Vagina (tissue), 2 donors: Measurements from ENCODE around the gene ANGPT4.

Experiments
- CTCF ChIP-seq, 3 experiments: fragments of 450-650 bp in 2 of 3; fragments of 200-600 bp in 1 of 3; sonication (generic) in 1 of 3; IDR thresholded peaks; one replicate each; pipeline ENCODE4 v1.5.1; 2017 to 2019; ENCODE audit warnings: antibody characterized with exemption in 3 of 3, mild to moderate bottlenecking in 2 of 3, moderate library complexity in 2 of 3
- POLR2AphosphoS5 ChIP-seq, 2 donors: sonication (generic); formaldehyde crosslinking; IDR thresholded peaks; one replicate each; pipeline ENCODE4 v1.9.0; 2017; ENCODE audit warnings: antibody characterized with exemption in 2 of 2, mild to moderate bottlenecking in 2 of 2, low read depth in 1 of 2; ENCODE audit not compliant: insufficient read depth in 1 of 2

DNA sequence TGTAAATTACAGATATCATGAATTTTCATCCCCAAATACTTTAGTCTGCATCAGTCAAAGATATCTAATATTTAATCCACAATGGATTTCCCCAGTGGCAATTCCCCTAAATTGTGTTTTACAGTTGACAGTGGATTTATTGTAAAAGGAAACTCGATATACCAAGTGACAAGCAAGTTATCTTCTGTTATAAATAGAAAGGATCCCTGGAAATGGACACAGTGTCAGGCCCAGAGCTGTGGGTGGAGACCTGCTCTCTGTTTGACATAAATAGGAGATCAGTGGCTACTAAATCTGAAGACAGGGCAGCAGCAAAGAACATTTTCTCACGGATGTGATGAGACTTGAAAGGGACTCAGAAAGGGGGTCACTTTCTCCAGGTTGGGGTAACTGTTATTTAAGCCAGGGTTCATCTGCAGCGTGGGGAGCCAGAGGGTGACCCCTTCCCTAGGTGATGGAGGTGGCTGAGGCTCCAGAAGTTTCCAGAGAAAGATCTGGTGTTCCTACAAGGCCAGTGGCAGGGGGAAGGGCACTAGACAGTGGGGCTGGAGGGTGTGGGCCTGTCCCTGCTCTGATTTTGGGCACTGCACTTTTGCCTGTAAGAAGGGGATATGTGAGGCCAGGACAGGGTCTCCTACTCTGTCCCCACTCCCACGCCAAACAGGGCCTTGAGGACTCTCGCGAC, 94.9 kb downstream of the ANGPT4 start:
- TF ChIP-seq CTCF (IDR thresholded peaks at IDR 0.05): no peak
- TF ChIP-seq POLR2AphosphoS5 (IDR thresholded peaks at IDR 0.05; ENCODE audit: insufficient read depth in 1 of 2, low read depth in 1 of 2): no peak
